A673 (cell line): ENCODE data around the gene CNOT1.

Experiments
- EZH2 ChIP-seq: fragments of 200-600 bp; sonication (generic); IDR thresholded peaks from 2 replicates; pipeline ENCODE4 v1.6.1; 2017; ENCODE audit warnings: borderline replicate concordance, low read depth, mild to moderate bottlenecking, mixed read lengths, antibody characterized with exemption, low read length; ENCODE audit not compliant: poor library complexity, severe bottlenecking
- TF ChIP-seq, protein P1 (sequence below): fragments of 300-800, 200-600 bp; sonication (generic); conservative IDR thresholded peaks from 2 replicates; pipeline ENCODE4 v1.5.1; 2017; ENCODE audit warnings: low read depth, mild to moderate bottlenecking, antibody characterized with exemption, low read length, moderate library complexity, mixed read lengths

DNA sequence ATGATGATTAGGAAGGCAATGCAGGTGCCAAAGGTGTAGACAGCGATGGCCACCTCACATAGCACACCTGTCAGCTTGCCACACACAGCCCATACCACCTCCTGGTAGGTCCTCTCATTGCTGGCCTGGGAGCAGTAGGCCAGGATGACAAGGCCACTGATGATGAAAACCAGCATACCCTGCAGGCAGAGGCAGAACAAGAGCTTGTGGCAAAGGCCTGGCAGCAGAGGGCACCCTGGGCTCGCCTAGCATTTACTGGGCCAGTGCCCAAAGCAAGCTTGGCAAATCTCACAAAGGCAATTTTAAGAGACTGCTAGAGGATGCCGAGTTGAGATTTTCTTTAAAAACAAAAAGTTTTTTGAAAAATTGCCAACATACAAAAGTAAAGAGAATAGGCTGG lies 49.1 kb upstream of the CNOT1 start:
- TF ChIP-seq, protein P1, sequence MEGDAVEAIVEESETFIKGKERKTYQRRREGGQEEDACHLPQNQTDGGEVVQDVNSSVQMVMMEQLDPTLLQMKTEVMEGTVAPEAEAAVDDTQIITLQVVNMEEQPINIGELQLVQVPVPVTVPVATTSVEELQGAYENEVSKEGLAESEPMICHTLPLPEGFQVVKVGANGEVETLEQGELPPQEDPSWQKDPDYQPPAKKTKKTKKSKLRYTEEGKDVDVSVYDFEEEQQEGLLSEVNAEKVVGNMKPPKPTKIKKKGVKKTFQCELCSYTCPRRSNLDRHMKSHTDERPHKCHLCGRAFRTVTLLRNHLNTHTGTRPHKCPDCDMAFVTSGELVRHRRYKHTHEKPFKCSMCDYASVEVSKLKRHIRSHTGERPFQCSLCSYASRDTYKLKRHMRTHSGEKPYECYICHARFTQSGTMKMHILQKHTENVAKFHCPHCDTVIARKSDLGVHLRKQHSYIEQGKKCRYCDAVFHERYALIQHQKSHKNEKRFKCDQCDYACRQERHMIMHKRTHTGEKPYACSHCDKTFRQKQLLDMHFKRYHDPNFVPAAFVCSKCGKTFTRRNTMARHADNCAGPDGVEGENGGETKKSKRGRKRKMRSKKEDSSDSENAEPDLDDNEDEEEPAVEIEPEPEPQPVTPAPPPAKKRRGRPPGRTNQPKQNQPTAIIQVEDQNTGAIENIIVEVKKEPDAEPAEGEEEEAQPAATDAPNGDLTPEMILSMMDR: no peak
- no peak for TF ChIP-seq EZH2
